BJ (cell line): ENCODE measurements around the gene NIF3L1. TPM values are rescaled to one million over a fixed set of nuclear protein-coding genes. Genes with fewer than 3 reads are reported as not detected.
"Not testable (repeated sequence)": the region's sequence is repeated elsewhere in the genome, so short reads cannot be mapped to it uniquely, and the experiment has no call there.

Experiments
- CTCF ChIA-PET: fragments of 350-600 bp; formaldehyde crosslinking; extraction: SDS; loops from one replicate; lab custom pipeline; 2021; ENCODE audit warnings: antibody characterized with exemption, inconsistent platforms; lab: Yijun Ruan, JAX
- POLR2A ChIA-PET: fragments of 300-600 bp; sonication (Branson Sonifier 250); formaldehyde crosslinking; extraction: SDS; loops from one replicate; lab custom pipeline; 2021; ENCODE audit warnings: antibody characterized with exemption; lab: Charles Lee
- DNase-seq: peaks from one replicate; pipeline ENCODE4 v3.0.0-alpha.2; 2011; ENCODE audit warnings: low read depth
- H3K27me3 ChIP-seq: 2 replicates; pipeline ENCODE4 v1.6.0; 2011; ENCODE audit warnings: low read length; ENCODE audit not compliant: control insufficient read depth, insufficient read depth
- H3K36me3 ChIP-seq: 2 replicates; pipeline ENCODE4 v1.5.1; 2011; ENCODE audit warnings: low read length; ENCODE audit not compliant: control insufficient read depth, insufficient read depth
- H3K4me3 ChIP-seq: 2 replicates; pipeline ENCODE4 v1.5.1; 2011; ENCODE audit warnings: low read depth, mild to moderate bottlenecking, control low read depth, low read length
- polyA plus RNA-seq: library from polyadenylated mRNA; depleted of rRNA; stranded (reverse); fragments of >200 nt; gene quantifications from 2 replicates; pipeline ENCODE4 v1.2.3, GENCODE V29; 2011
- TF ChIP-seq, protein P1 (sequence below): IDR thresholded peaks from 2 replicates; pipeline ENCODE4 v1.5.1; 2011; ENCODE audit warnings: low read depth, mild to moderate bottlenecking, control low read depth, inconsistent platforms, low read length, moderate library complexity; ENCODE audit not compliant: insufficient read depth

Gene NIF3L1
- polyA plus RNA-seq, 1 experiment: 37.5 TPM

DNA sequence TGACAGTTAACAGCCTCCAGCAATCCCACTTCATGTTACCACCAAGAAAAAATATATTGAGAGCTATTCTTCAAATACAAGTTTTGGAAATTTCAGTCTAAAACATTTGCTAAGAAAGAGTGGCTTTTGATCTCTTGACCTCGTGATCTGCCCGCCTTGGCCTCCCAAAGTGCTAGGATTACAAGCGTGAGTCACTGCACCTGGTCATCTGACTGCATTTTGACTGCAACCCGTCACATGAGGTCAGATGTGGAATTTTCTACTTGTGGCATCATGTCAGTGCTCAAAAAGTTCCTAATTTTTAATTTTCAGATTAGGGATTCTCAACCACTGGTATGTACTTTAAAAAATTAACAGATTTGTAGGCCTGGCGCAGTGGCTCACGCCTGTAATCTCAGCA lies 15.6 kb upstream of the NIF3L1 start:
- TF ChIP-seq, protein P1, sequence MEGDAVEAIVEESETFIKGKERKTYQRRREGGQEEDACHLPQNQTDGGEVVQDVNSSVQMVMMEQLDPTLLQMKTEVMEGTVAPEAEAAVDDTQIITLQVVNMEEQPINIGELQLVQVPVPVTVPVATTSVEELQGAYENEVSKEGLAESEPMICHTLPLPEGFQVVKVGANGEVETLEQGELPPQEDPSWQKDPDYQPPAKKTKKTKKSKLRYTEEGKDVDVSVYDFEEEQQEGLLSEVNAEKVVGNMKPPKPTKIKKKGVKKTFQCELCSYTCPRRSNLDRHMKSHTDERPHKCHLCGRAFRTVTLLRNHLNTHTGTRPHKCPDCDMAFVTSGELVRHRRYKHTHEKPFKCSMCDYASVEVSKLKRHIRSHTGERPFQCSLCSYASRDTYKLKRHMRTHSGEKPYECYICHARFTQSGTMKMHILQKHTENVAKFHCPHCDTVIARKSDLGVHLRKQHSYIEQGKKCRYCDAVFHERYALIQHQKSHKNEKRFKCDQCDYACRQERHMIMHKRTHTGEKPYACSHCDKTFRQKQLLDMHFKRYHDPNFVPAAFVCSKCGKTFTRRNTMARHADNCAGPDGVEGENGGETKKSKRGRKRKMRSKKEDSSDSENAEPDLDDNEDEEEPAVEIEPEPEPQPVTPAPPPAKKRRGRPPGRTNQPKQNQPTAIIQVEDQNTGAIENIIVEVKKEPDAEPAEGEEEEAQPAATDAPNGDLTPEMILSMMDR: no peak
- Histone ChIP-seq H3K36me3 (peaks cover 3% of the 10 kb centered on the region; the same call in 1 of the 2 replicates), H3K27me3 (no peaks in the 10 kb centered on the region), H3K4me3 (no peak overlapping the region)
- no peak for DNase-seq
- ChIA-PET CTCF (no interaction called here), POLR2A (no interaction called here)

DNA sequence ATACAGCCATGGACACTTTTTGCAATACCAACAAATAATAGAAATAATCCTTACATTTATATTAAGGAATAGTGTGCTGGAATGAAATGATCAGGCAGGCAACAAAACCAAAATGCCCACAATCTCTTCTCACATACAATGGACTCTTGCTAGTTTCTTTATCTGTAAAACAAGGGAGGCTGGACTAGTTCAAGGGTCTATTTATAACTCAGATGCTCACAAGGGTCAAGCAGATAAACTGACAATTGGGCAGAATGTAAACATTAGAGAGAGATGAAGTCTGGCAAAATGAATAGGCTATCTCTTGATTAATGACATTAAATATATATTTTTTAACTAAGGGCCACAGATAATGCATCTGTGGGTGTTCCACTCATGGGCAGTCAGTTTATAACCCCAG lies 11.7 kb upstream of the NIF3L1 start:
- peaks cover 6% of the 10 kb centered on the region for H3K36me3 ChIP-seq
- CTCF ChIA-PET: interaction anchor here (0.6 kb wide), 1 partner anchor 224 kb away, joined by 4 read pairs; no protein-coding TSS in a partner anchor
- no peak overlapping the region for H3K4me3 ChIP-seq
- POLR2A ChIA-PET: interaction anchor here (0.7 kb wide), 1 partner anchor 201 kb away, joined by 3 read pairs; no protein-coding TSS in a partner anchor
- H3K27me3 ChIP-seq: no peaks in the 10 kb centered on the region
- TF ChIP-seq, protein P1: no peak
- DNase-seq: no peak

DNA sequence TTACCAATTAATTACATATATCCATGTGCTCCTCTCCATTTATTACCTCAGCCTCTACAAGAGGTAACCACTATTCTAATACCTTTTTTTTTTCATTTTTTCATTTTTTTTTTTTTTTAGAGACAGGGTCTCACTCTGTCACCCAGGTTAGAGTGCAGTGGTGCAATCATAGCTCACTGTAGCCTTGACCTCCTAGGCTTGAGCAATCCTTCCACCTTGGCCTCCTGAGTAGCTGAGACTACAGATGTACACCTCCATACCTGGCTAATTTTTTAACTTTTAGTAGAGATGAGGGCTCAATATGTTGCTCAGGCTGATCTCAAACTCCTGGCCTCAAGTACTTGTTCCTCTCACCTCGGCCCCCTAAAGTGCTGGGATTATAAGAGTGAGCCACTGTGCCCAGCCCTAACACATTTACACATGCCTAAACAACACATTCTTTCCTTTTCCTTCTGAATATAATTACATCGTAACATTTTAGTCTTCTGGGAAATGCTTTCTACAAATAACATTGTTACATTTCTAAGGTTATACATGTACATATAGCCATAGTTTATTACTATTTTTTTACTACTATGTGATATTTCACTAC lies 10.8 kb upstream of the NIF3L1 start:
- ChIA-PET POLR2A (interaction anchor here (0.7 kb wide), 1 partner anchor 201 kb away, joined by 3 read pairs; no protein-coding TSS in a partner anchor), CTCF (interaction anchor here (1.6 kb wide), 1 partner anchor 11 kb away, joined by 3 read pairs; no protein-coding TSS in a partner anchor)
- no peak for DNase-seq
- Histone ChIP-seq H3K27me3 (no peaks in the 10 kb centered on the region), H3K4me3 (no peak overlapping the region), H3K36me3 (peaks cover 6% of the 10 kb centered on the region)
- TF ChIP-seq, protein P1: no peak

DNA sequence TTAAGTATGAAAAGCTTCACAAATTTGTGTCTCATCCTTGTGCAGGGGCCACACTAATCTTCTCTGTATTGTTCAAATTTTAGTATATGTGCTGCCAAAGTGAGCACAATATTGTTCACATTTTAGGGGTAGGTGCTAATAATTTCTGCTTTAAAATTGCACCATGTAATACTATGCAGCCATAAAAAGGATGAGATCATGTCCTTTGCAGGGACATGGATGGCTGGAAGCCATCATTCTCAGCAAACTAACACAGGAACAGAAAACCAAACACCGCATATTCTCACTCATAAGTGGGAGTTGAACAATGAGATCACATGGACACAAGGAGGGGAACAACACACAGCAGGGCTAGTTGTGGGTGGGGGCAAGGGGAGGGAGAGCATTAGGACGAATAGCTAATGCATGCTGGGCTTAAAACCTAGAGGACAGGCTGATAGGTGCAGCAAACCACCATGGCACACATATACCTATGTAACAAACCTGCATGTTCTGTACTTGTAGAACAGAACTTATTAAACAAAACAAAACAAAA lies 7.4 kb upstream of the NIF3L1 start:
- DNase-seq, H3K27me3 ChIP-seq, H3K36me3 ChIP-seq, H3K4me3 ChIP-seq, POLR2A ChIA-PET: not testable (repeated sequence)
- CTCF ChIA-PET: interaction anchor here (1.5 kb wide), 2 partner anchors 13 to 20 kb away, joined by 3 read pairs; no protein-coding TSS in a partner anchor

DNA sequence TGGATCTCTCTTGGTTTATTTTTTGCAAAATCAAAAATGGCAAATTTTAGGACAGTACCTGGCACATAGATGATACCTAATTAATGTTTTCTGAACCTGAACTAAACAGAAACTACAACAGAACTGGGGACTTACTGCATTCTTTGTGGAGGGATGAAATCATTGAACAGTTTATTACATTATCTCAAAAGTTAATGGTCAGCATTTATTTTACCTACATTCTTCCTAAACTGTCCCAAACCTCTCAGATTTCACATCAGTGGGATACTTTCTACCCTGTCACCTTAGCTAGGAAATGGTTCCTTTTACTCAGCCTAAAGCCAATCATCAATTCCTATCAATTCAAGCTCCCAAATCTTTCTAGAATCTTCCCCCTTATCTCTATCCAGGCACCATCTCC lies 10.3 kb downstream of the NIF3L1 start:
- peaks cover 5% of the 10 kb centered on the region for H3K36me3 ChIP-seq
- H3K27me3 ChIP-seq: no peaks in the 10 kb centered on the region
- POLR2A ChIA-PET: no interaction called here
- H3K4me3 ChIP-seq: no peak overlapping the region
- no peak for DNase-seq
- TF ChIP-seq, protein P1: no peak
- CTCF ChIA-PET: interaction anchor here (1.7 kb wide), 1 partner anchor 332 kb away, joined by 7 read pairs; no protein-coding TSS in a partner anchor
